NB4 (cell line): Measurements from ENCODE around the gene LIPE.

Source experiments
- MAX ChIP-seq: IDR thresholded peaks from 2 replicates; pipeline ENCODE4 v1.6.1; 2011; ENCODE audit warnings: low read depth, low read length
- POLR2A ChIP-seq: IDR thresholded peaks from 2 replicates; pipeline ENCODE4 v1.6.1; 2011; ENCODE audit warnings: mild to moderate bottlenecking; ENCODE audit not compliant: insufficient read length; ENCODE audit errors: extremely low read depth
- TF ChIP-seq, protein P1 (sequence below): IDR thresholded peaks from one replicate; pipeline ENCODE4 v1.5.1; 2012; ENCODE audit warnings: low read depth, low read length

DNA sequence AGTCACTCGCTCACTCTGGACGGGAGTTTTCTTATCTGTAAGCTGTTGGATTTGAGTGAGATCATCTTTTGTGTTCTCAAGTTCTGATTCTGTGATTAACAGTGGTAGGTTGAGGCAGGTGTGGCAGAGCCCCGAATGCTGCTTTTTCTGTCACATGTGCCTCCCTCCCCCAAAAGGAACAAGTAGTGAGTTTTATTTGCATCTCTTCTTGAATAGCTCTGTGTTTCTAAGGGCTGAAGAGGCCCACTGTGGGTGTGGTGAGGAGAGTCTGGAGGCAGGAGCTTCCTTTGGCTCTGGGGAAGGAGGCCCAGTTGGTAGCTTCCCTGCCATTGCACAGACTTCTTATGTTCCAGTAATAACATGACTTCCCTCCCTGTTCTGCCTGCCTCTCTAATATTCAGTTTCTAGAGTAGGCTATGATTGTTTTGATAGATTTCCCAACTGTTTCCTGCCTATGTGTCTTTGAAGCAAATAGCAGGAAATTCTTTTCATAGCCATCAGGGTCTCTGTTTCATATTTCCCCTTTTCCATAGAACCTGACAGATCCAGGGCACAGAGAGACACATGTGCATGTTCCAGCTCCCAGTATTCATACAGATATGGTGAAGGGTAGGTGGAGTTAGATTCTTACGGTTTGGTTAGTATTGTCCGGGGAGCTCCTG is 39.5 kb upstream of the LIPE start:
- TF ChIP-seq, protein P1, sequence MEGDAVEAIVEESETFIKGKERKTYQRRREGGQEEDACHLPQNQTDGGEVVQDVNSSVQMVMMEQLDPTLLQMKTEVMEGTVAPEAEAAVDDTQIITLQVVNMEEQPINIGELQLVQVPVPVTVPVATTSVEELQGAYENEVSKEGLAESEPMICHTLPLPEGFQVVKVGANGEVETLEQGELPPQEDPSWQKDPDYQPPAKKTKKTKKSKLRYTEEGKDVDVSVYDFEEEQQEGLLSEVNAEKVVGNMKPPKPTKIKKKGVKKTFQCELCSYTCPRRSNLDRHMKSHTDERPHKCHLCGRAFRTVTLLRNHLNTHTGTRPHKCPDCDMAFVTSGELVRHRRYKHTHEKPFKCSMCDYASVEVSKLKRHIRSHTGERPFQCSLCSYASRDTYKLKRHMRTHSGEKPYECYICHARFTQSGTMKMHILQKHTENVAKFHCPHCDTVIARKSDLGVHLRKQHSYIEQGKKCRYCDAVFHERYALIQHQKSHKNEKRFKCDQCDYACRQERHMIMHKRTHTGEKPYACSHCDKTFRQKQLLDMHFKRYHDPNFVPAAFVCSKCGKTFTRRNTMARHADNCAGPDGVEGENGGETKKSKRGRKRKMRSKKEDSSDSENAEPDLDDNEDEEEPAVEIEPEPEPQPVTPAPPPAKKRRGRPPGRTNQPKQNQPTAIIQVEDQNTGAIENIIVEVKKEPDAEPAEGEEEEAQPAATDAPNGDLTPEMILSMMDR: no peak
- TF ChIP-seq POLR2A (no peak), MAX (no peak)
